ENCODE measurements around the gene BBS7.

DNA sequence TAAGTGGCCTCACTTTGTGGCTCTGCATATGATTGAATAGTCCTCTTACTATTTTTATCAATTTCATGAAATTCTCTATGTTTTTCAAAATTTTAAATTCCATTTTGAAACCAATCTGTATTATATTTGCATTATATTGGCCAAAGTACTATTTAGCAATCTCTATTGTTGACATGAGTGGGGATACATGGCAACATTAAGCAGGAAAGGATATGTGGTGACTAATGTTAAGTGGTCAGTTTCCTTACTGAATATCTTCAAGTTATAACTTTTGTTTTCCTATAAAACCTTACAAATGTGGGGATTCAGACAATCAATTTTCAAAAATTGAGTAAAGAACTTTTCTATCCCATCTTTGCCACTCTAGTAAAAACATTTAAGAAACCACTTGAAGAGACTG is 10.2 kb downstream of the BBS7 start:
- no peak for TF ChIP-seq SIX5 (IDR thresholded peaks at IDR 0.05; ENCODE audit: borderline replicate concordance in 1 of 2, insufficient read depth in 1 of 2, low read depth in 1 of 2, low read length in 2 of 2)
- TF ChIP-seq, protein P1, sequence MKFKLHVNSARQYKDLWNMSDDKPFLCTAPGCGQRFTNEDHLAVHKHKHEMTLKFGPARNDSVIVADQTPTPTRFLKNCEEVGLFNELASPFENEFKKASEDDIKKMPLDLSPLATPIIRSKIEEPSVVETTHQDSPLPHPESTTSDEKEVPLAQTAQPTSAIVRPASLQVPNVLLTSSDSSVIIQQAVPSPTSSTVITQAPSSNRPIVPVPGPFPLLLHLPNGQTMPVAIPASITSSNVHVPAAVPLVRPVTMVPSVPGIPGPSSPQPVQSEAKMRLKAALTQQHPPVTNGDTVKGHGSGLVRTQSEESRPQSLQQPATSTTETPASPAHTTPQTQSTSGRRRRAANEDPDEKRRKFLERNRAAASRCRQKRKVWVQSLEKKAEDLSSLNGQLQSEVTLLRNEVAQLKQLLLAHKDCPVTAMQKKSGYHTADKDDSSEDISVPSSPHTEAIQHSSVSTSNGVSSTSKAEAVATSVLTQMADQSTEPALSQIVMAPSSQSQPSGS (CRISPR knock-in tag; IDR thresholded peaks at IDR 0.05): no peak
- TF ChIP-seq CTCF (IDR thresholded peaks at IDR 0.05 in 2 of 3, conservative IDR thresholded peaks at IDR 0.05 in 1 of 3; ENCODE audit: insufficient read depth in 2 of 3, low read depth in 1 of 3, low read length in 3 of 3): no peak
- no peak for TF ChIP-seq NBN (IDR thresholded peaks at IDR 0.05; ENCODE audit: low read depth)
- TF ChIP-seq, protein P2, sequence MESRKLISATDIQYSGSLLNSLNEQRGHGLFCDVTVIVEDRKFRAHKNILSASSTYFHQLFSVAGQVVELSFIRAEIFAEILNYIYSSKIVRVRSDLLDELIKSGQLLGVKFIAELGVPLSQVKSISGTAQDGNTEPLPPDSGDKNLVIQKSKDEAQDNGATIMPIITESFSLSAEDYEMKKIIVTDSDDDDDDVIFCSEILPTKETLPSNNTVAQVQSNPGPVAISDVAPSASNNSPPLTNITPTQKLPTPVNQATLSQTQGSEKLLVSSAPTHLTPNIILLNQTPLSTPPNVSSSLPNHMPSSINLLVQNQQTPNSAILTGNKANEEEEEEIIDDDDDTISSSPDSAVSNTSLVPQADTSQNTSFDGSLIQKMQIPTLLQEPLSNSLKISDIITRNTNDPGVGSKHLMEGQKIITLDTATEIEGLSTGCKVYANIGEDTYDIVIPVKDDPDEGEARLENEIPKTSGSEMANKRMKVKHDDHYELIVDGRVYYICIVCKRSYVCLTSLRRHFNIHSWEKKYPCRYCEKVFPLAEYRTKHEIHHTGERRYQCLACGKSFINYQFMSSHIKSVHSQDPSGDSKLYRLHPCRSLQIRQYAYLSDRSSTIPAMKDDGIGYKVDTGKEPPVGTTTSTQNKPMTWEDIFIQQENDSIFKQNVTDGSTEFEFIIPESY (CRISPR knock-in tag; IDR thresholded peaks at IDR 0.05): no peak
- TF ChIP-seq, protein P3, sequence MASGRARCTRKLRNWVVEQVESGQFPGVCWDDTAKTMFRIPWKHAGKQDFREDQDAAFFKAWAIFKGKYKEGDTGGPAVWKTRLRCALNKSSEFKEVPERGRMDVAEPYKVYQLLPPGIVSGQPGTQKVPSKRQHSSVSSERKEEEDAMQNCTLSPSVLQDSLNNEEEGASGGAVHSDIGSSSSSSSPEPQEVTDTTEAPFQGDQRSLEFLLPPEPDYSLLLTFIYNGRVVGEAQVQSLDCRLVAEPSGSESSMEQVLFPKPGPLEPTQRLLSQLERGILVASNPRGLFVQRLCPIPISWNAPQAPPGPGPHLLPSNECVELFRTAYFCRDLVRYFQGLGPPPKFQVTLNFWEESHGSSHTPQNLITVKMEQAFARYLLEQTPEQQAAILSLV (tag; IDR thresholded peaks at IDR 0.05): no peak
- TF ChIP-seq TCF7L2 (IDR thresholded peaks at IDR 0.05; ENCODE audit: low read depth, low read length): no peak
- TF ChIP-seq, protein P4, sequence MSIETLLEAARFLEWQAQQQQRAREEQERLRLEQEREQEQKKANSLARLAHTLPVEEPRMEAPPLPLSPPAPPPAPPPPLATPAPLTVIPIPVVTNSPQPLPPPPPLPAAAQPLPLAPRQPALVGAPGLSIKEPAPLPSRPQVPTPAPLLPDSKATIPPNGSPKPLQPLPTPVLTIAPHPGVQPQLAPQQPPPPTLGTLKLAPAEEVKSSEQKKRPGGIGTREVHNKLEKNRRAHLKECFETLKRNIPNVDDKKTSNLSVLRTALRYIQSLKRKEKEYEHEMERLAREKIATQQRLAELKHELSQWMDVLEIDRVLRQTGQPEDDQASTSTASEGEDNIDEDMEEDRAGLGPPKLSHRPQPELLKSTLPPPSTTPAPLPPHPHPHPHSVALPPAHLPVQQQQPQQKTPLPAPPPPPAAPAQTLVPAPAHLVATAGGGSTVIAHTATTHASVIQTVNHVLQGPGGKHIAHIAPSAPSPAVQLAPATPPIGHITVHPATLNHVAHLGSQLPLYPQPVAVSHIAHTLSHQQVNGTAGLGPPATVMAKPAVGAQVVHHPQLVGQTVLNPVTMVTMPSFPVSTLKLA (conservative IDR thresholded peaks at IDR 0.05): no peak
- TF ChIP-seq RAD21 (CRISPR knock-in tag; conservative IDR thresholded peaks at IDR 0.05 in 1 of 2, IDR thresholded peaks at IDR 0.05 in 1 of 2): no peak
- TF ChIP-seq CBX1 (IDR thresholded peaks at IDR 0.05; ENCODE audit: low read depth): no peak
